Uterus (tissue), 4 donors: ENCODE measurements around the gene CDAN1. TPM values are rescaled to one million over a fixed set of nuclear protein-coding genes. Genes with fewer than 3 reads are reported as not detected.

ENCODE experiments used
- DNase-seq, 2 donors: peaks; one replicate each; pipeline ENCODE4 v3.0.0-alpha.2; 2019 to 2020
- H3K27ac ChIP-seq, 2 donors: fragments of 200-600 bp; sonication (generic); 1 replicate in 1 of 2; 2 replicates in 1 of 2; pipeline ENCODE4 v1.5.1; 2016 to 2018
- H3K27me3 ChIP-seq, 2 donors: fragments of 200-600 bp; sonication (generic); one replicate each; pipeline ENCODE4 v1.5.1; 2018 to 2019; ENCODE audit warnings: control low read depth in 1 of 2
- H3K36me3 ChIP-seq, 2 donors: fragments of 200-600 bp; sonication (generic); one replicate each; pipeline ENCODE4 v1.5.1; 2019; ENCODE audit warnings: control low read depth in 1 of 2
- H3K4me1 ChIP-seq, 2 donors: fragments of 200-600 bp; sonication (generic); one replicate each; pipeline ENCODE4 v1.5.1; 2018 to 2019; ENCODE audit warnings: control low read depth in 1 of 2
- H3K4me3 ChIP-seq, 2 donors: fragments of 200-600 bp; sonication (generic); 1 replicate in 1 of 2; 2 replicates in 1 of 2; pipeline ENCODE4 v1.5.1; 2018 to 2019; ENCODE audit warnings: mild to moderate bottlenecking in 1 of 2
- H3K9me3 ChIP-seq, 2 donors: fragments of 200-600 bp; sonication (generic); one replicate each; pipeline ENCODE4 v1.5.1; 2019; ENCODE audit warnings: control low read depth in 1 of 2
- CTCF ChIP-seq, 4 experiments: fragments of 200-600 bp in 2 of 4; fragments of 450-650 bp in 2 of 4; sonication (generic) in 2 of 4; IDR thresholded peaks; one replicate each; pipeline ENCODE4 v1.5.1; 2016 to 2019; ENCODE audit warnings: antibody characterized with exemption in 4 of 4, mild to moderate bottlenecking in 2 of 4, moderate library complexity in 1 of 4
- POLR2A ChIP-seq, 2 donors: fragments of 450-650 bp; IDR thresholded peaks; one replicate each; pipeline ENCODE4 v1.6.1; 2016; ENCODE audit warnings: antibody characterized with exemption in 2 of 2, mild to moderate bottlenecking in 1 of 2, moderate library complexity in 1 of 2
- intact Hi-C: fragments of 100-400 bp; cut with DNase I; formaldehyde crosslinking; loops from one replicate; pipeline ENCODE4 v1.15.1; 2023; ENCODE audit warnings: low total_unique reads
- total RNA-seq, 4 donors: library from RNA; depleted of rRNA in 3 of 4; stranded (reverse); fragments of >200 nt in 3 of 4; gene quantifications; one replicate each; pipeline versions ENCODE4 v1.1.0 to v1.2.4, GENCODE V29; 2014 to 2023
- donor health status: DM: yes; HTN: yes; CAD: no.

CDAN1 gene
- 10 to 100 TPM; 11.3 to 31.2 (median 19.5) TPM for total RNA-seq

GRCh38 chr15:42736793-42737528 lies at the start of gene CDAN1:
Gene CDAN1 (minus strand): TSS chr15:42737128. CDS start chr15:42737102, 26 bp downstream.
- peak in 2 of 4 experiments; percentile 9 to 19 for TF ChIP-seq CTCF (IDR thresholded peaks at IDR 0.05)
- TF ChIP-seq POLR2A (IDR thresholded peaks at IDR 0.05): peak; percentile 71 to 91
- Histone ChIP-seq H3K9me3 (no peaks in the 10 kb centered on the region), H3K4me3 (peak within 1 kb of the TSS; percentile 37 to 65), H3K36me3 (no peaks in the 10 kb centered on the region), H3K27ac (peak within 1 kb of the TSS; percentile 91 to 95), H3K27me3 (no peaks in the 10 kb centered on the region), H3K4me1 (peaks cover 0 to 4% of the 10 kb centered on the region in 2 donors)
- intact Hi-C loops: loop anchor here (10.0 kb wide), 1 partner anchor 188 kb away; the partner anchor contains the start of gene TTBK2
- DNase-seq: peak; percentile 90 to 94

- Histone ChIP-seq H3K4me3 (no peak overlapping the region), H3K9me3 (no peaks in the 10 kb centered on the region), H3K36me3 (no peaks in the 10 kb centered on the region), H3K27me3 (no peaks in the 10 kb centered on the region), H3K4me1 (no peaks in the 10 kb centered on the region), H3K27ac (no peak overlapping the region)
- intact Hi-C loops: no loop called here
- TF ChIP-seq POLR2A (IDR thresholded peaks at IDR 0.05) (no peak), CTCF (IDR thresholded peaks at IDR 0.05) (no peak)
- no peak for DNase-seq
Observed at GRCh38 chr15:42785569-42785968, 48.6 kb upstream of the CDAN1 start.

GRCh38 chr15:42784705-42785104 lies 47.8 kb upstream of the CDAN1 start:
- no peaks in the 10 kb centered on the region for H3K36me3 ChIP-seq
- DNase-seq: no peak
- no peaks in the 10 kb centered on the region for H3K9me3 ChIP-seq
- TF ChIP-seq CTCF (IDR thresholded peaks at IDR 0.05): no peak
- no peak for TF ChIP-seq POLR2A (IDR thresholded peaks at IDR 0.05)
- no peak overlapping the region for H3K4me3 ChIP-seq
- intact Hi-C loops: no loop called here
- H3K27ac ChIP-seq: no peak overlapping the region
- no peaks in the 10 kb centered on the region for H3K27me3 ChIP-seq
- no peaks in the 10 kb centered on the region for H3K4me1 ChIP-seq

GRCh38 chr15:42782716-42783115 lies 45.8 kb upstream of the CDAN1 start:
- no peak overlapping the region for H3K4me3 ChIP-seq
- DNase-seq: no peak
- intact Hi-C loops: no loop called here
- no peaks in the 10 kb centered on the region for H3K36me3 ChIP-seq
- no peaks in the 10 kb centered on the region for H3K9me3 ChIP-seq
- TF ChIP-seq CTCF (IDR thresholded peaks at IDR 0.05) (no peak), POLR2A (IDR thresholded peaks at IDR 0.05) (no peak)
- no peak overlapping the region for H3K27ac ChIP-seq
- H3K27me3 ChIP-seq: no peaks in the 10 kb centered on the region
- no peaks in the 10 kb centered on the region for H3K4me1 ChIP-seq

GRCh38 chr15:42775416-42775815 lies 38.5 kb upstream of the CDAN1 start:
- Histone ChIP-seq H3K4me3 (no peak overlapping the region), H3K9me3 (no peaks in the 10 kb centered on the region), H3K27me3 (no peaks in the 10 kb centered on the region), H3K27ac (no peak overlapping the region), H3K36me3 (no peaks in the 10 kb centered on the region), H3K4me1 (no peaks in the 10 kb centered on the region)
- intact Hi-C loops: no loop called here
- no peak for DNase-seq
- TF ChIP-seq CTCF (IDR thresholded peaks at IDR 0.05) (no peak), POLR2A (IDR thresholded peaks at IDR 0.05) (no peak)
